HG03378 (cell line): ENCODE measurements around the gene SLC22A23.

Experiments
- ATAC-seq: cut with Tn5 transposase; IDR thresholded peaks from one replicate; pipeline ENCODE4 v1.9.1; 2021; ENCODE audit warnings: mild to moderate bottlenecking, moderate library complexity; ENCODE audit not compliant: unreplicated experiment

The SLC22A23 gene

DNA sequence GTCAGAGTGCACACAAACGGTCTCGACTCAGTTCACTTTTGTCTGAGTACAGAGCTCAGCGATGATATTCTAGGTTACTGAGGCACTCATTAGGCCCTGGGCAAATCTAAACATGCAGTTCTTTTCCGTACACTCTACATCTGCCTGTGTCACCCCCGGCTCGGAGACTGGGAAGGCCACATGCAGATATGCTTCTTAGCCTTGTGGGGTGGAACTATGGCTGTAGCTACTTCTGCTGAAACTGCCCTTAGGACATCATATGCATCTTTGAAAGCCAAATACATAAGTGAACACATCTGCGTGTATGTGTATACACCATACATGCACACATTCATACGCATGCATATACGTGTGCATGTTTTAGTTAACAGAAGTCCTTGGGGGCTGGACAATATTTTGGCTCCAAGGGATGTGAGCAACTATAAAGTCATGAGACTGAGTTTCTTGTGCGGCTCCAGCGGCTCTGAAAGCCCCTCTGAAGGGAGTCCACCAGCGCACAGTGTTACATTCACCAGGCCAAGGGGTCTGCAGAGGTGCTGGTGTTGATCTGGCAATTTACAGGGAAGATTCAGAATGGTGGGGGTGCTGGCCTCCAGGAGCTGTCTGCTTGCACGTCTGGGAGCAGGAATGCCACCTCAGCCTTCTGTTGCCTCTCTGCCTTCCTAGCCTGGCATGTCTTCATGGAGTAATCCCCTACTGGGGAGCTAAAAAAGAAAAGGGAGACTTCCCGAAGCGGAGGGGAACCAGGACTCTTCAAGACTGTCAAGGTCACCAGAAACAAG is 166.5 kb downstream of the SLC22A23 start:
- ATAC-seq, result no peak

DNA sequence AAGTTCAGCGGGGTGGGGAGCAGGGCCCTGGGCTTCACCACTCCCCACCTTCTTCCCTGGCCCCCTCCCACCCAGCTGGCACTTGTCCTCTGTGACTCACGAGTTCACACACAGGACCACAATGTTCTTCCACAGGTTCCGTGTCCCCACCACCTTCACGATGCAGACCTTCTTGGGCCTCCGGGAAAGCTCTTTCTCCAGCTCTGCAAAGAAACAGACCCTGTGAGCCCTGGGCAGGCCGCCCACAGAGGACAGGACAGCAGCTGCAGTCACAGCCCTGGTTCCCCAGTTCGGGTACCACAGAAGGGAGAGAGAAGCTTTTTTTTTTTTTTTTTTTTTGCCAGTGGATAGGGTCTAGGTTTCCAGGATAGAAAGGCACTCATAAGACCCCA is 167.2 kb downstream of the SLC22A23 start:
- ATAC-seq, result no peak

DNA sequence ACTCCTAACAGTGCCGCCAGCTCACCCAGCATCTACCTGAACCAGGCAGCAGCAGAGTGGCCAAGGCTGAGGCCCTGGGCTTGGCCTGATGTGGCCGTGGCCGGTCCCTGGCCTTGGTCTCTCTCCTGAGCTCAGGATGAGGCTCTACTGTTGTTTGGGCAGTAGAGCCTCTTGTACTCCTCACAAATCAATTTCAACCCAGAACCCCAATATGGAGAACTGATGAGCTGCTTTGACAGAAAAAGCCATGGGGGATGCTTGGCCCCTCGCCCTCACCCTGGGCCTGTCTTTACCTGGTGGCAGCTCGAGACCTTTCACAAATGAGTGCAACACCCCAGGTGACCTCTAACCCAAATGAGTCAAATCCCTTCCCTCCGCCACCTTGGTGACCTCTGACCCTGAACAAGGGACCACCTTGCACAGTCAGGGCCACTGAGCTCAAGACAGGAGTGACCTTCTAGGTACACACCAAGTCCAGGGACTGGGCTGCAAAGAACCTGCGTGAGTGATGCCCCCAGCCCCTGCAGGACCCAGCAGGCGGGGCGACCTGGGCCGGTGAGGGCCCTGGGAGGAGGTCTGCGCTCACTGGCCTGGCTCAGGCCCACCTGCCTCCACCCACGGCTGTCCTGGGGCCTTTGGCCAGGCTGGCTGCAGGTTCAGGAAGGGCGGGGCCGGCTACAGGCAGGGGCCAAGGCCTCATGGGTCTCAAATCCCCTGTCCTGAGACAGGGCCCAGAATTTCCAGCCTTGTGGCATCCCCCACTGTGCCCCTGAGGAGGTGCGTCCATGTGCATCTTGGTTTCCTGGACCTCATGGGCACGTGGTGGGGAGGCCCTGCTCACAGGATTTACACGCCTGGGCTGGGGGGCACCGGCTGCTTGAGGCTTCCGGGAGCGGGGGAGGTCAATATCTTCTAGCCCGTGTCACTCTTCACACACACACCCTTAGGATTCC is 167.9 kb downstream of the SLC22A23 start:
- ATAC-seq, result no peak

DNA sequence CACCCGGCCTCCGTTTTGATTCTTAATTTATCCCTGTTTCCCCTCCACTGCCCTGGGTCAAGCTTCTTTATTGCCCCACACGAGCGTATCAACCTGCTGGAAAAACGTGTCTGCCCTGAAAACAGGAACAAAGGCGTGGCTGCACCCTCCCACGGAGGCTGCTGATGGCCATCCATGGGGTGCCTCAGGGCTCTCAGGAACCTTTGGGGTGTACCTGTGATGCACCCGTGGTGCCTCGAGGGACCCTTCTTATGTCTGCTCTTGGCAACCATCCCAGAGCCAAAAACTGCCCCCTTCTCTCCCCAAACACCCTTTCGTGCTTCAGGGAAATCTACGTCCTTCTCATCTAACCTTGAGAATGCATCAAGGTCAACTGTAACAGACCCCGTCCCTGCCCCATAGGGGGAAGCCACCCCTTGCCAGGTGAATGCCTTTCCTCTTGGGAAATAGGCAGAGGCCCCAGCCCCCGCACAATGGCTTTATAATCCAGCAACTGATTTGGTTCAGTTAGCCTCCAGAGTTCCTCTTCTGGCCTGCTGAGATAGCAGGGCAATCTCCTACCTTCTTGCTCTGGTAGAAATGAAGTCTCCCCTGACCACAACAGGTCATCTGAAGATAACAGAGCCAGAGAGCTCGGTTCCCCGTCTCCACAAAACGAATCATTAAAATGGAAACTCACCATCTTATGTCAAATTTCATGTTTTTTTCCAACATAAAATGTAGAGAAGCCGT is 168.7 kb downstream of the SLC22A23 start:
- ATAC-seq, result no peak

DNA sequence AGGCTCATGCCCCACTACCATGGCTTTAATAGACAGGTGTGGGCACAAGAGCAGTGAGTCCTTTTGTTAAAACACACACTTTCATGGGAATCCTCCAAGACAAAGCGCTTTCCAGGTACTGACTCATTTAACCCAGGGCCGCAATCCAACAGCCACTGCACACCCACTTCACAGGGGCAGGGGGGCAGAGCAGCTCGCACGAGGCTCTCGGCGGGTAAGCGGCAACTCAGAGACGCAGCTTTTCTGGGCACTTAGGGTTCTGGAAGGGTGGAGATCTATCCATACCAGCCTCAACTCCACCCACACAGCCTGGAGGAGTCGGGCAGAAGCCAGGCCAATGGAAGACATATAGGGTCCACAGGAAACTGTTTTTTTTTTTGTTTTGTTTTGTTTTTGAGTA is 169.5 kb downstream of the SLC22A23 start:
- no peak for ATAC-seq

DNA sequence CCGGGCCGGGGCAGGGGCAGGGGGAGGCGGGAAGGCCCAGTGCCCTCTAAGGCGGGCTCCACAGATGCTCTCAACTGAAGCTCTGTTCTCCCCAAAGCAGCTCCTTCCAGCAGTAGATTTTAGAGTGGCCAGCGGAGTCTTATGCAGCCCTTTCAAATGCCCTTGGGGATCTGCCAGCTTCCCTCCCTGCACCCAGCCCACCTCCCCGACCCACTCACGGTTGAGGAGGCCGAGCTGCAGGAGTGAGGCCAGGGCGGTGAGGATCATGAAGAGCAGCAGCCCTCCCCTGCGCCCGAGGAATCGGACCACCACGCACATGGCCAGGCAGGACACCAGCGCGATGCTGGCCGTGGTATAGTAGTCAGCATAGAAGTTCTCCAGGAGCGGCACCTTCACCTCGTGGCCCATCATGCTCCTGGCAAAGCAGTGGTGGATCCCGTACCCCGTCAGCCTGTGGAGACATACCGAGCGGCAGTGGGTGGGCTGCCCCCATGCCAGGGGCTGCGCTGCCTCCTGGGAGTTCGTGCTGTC is 170.1 kb downstream of the SLC22A23 start:
- no peak for ATAC-seq

DNA sequence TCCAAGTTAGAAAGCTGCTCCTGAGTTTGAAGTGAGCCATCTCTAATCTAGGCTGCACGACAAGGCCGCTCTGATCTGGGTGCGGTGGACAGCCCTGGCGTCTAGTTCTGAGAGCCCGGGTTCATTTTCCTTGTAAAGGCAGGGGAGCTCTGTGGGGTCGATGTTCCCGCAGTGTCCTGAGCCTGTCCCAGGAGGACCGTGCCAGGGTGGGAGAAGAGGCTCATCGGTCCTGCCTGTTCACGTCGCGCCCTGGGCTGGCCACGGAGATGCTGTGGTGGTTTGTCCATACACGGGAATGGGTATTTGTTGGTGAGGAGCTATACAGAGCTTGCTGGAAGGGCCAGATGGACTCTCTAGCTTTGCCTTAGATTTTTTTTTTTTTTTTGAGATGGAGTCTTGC is 171.1 kb downstream of the SLC22A23 start:
- no peak for ATAC-seq

DNA sequence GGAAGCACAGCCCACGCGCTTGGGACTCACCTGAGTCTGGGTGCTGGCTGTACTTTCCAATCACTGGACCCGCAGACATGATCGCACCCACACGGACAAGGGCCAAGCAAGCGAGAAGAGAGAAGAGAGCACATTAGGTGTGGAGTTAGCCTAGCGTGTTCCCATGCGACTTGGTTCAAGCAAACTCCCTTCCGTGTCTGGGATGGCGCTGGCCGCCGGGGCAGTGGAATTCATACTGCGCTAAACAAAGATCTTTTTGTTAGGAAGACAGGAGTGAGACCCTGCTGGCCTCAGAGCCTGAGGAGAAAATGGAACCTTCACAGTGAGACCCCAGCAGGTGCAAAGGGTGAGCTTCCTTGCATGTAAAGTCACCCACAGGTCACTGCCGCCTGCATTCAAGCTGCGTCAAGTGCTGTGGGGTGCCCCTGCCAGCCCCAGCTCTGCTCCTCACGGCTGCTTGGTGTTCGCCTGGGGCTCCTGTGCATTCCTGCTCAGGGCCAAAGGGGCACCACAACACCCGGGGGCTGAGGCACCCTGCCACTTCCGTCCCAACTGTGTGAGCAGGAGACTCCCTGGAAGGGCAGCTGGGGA is 171.7 kb downstream of the SLC22A23 start:
- no peak for ATAC-seq

DNA sequence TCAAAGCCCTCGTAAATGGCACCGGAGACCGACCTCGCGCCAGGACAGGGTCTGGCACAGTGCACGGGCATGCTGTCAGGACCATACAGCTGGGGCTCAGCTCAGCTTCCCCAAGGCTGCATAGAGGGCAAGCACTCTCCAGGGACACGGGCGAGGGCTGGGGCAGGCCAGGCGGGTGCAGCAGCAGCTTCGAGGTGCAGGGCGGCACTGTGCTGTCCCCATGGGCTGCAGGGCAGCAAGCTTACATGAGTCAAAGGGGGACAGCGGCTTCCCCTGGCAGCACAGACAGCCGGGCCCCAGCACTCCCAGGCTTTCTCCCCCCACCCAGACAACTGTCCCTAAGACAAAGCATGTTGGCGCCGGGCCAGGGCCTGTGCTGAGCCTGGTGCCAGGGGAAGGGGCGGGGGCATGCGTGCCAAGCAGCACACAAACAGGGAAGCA is 172.4 kb downstream of the SLC22A23 start:
- ATAC-seq, result no peak

DNA sequence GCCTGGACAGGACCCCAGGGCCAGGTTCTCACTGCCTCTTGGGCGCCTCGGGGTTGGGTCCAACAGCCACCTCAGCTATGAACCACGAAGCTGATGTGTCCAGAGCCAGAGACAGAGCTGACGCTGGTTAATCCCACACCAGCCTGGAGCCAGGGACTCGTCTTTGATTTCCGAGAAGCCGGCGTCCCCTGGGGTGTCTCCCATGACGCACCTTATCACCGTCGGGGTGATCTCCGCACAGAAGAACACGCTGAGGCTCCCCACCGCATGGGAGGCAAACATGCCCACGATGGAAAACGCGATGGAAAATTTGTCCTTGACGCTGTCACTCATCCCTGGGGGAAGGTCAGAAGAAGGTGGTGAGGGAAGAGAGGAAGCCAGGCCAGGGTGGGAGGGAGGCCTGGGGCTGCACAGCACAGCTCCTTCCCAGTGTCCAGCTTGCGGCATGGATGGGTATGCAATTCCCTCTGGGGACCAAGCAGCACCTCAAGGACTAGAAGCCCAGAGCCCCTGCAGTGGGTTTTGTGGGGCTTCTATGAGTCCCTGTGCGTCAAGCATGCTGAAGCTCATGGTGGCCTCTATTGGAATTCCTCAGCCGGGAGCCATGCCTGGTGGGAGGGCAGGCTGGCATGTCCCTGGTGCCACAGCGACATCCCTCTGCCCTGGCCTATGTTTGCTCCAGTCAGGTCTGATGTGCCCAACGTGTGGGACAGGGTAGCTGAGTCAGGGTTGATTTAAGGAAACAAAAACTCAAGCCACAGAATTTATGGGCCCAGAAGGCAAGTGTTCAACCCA is 173.0 kb downstream of the SLC22A23 start:
- no peak for ATAC-seq

DNA sequence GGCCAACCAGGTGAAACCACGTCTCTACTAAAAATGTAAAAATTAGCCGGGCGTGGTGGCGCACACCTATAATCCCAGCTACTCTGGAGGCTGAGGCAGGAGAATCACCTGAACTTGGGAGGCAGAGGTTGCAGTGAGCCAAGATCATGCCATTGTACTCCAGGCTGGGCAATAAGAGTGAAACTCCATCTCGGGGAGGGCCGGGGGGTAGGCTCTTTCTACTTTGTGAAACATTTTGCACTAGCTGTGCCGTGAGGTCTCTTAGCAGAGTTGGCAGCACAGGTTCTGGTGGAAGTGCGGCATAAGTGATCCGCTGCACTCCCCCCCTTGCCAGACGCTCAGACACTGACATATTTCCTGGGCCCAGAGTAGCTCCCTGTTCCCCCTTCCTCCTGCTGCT is 173.6 kb downstream of the SLC22A23 start:
- no peak for ATAC-seq

DNA sequence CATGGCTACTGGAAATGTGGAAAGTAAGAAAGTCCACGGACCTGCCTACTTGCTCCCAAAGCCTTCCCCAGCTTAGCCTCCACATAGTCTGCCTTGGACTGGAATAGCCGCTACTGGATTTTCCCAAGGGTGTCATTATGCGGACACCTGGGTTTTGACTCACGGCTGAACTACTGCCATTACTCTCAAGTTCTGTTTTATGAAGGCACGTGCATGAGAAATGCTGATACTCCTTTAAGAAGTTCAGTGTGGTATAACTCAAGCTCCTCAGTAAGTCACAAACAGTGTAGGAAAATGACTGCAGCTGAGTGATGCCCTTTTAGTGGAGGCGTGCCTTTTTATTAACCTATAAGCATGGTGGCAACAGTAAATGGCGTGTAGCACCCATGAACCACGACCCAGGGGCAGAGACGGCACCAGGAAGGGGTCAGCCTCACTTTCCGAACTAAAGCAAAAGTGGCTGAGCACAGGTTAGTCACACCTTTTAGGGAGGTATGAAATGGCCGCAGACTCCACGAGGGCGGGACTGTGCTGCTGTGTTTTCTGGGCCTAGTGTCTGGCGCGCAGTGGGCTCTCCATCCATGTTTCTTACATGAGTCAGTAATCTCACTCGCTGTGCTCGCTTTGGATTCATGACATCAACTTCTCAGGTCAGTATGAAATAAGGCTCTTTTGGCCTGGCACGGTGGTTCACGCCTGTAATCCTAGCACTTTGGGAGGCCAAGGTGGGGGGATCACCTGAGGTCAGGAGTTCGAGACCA is 174.2 kb downstream of the SLC22A23 start:
- ATAC-seq, result no peak

DNA sequence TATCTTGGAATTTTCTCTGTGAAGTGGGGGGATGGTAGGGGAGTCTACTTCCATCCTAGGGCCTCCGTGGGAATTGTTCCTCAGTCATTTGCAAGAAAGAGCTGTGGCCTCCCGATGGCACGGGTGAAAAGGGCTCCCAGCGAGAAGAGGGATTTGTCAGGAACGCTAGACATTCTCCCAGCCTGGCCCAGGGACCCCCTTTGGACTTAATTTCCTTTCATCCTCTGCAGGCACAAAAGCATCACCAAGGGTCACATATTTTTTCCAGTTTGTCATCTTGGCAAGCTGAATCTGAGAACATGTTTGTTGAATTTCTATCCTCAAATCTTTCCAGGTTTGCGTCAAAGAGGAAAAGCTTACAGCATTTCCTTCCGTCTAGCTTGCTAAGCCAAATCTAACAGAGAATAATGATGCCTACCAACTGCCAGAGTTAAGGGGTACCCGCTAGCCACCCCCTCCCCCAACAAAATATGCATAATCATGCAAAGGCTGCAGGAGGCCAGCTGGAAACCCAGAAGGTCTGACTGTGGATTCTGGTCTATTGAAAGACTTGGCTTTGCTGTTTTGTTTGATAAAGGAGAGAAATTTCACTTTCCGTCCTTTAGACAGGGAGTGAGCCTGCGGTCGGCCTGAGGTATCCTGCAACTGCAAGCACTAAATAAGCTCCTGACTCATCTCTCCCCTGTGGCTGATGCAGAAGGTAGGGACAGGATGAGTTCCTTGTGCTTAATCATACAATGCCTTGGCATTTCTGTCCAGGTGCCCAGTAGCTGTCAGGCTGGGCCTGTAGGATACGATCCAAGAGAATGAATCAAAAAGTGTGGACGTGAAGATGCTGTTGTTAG is 175.0 kb downstream of the SLC22A23 start:
- no peak for ATAC-seq

DNA sequence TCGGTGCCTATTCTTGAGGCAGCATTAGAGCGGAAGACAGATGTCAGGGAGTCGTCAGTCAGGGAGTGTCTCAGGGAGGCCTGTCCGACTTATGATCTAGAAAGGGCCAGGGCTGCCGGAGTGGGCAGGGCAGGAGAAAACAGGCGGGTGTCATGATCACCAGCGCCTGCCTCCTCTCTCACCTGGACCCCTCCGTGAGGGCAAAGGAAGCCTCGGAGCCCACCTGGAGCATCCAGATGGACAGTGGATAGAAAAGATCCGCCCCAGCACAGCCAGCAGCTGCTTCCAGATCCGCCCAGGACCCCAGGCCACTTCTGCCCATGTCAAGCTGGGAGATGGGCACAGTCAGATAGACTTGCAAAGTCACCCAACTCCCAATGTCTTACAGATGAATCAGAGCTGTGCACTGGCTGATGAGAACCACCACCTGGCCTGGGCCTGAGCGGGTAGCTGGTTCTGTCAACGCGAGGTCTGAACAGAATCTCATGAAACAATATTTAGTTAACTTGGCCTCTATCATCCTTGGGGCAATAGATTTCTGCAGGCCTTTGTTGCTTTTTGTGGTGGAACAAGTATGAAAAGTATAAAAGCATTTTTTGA is 175.9 kb downstream of the SLC22A23 start:
- no peak for ATAC-seq

DNA sequence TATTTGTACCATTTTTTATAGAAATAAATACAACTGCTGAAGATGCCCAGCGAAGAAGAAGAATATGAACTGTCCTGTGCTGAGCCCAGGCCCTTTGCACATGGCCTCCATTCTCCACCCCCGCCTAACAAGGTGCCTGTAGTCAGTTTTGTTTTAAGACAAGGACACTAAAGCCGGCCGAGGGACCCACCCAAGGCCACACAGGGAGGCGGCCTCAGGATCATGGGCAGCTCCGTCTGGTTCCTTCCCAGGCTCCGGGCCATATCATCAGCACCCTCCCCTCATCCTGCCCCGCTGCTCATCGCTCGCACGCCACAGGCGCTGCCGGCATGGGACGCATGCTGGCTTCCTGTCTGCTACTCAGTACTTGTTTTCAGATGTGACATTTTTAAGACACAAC is 176.8 kb downstream of the SLC22A23 start:
- no peak for ATAC-seq

DNA sequence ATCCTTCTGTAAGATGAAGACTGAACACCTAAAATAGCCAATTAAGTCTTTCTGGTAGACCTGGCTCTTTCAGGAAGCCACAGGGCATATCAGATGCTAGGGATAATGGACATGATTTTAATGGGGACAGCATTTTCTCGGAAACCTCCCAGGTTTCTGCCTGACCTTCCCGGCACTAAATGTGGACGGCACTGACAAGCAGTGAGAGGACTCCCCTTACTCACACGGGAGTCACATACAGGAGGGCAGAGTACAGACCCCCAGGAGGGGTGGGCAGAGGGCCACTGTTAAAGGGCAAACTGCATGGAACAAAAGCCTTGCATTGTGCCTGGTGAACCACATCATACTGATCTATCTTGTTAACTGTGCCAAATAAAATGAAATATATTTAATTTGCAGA is 178.2 kb downstream of the SLC22A23 start:
- no peak for ATAC-seq

DNA sequence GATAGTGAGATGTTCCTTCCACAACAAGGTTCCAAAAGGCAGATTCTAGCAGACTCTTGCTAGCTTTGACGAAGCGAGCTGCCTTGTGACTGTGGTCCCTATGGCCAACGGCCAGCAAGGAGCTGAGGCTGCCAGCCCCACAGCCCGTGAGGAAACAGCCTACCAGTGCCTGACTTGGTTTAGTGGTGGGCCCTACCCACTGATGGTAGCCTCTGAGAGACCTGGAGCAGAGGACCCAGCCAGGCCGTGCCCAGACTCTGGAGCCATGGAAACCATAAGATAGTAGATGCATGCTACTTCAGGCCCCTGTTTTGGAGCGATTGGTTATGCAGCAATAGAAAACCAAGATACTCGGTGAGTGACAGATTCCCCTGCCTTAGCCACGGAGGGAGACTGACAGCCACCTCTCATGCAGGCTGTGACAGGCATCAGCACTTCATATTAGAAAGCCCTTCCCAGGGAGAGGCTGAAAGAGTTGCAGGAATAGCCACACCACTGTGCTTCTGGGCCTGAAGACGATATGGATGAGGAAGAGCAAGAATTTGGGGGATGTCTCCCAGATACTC is 178.9 kb downstream of the SLC22A23 start:
- ATAC-seq, result no peak

DNA sequence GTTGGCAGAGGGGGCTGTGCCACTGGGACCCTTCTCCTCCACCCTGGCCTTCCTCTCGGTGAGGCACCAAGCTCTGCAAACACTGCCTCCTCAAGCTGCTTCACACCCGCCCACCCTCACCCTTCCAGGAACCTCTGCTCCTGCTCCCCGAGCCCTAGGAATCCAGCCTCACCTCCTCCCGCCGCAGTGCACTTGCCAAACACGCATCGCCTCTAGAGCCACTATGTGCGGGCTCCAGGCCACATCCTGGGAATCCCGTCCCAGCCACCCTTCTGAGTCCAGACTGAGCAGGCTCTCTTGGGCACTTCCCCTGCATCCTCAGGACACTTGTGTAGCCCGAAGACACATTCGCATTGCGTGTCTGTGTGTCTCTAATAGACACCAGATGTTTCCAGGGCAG is 179.6 kb downstream of the SLC22A23 start:
- ATAC-seq, result no peak
